Right lobe of liver (tissue), 6 donors: ENCODE results near the gene CPED1. TPM values are rescaled to one million over a fixed set of nuclear protein-coding genes. Genes with fewer than 3 reads are reported as not detected.

Experiments used
- ATAC-seq, 4 donors: fragments of 200-7000 bp; cut with Tn5 transposase; one replicate each; pipeline ENCODE4 v1.9.1; 2020; ENCODE audit warnings: mild to moderate bottlenecking in 4 of 4, moderate library complexity in 4 of 4
- DNase-seq, 3 donors: peaks; one replicate each; pipeline ENCODE4 v3.0.0-alpha.2; 2020
- H3K27ac ChIP-seq, 3 donors: fragments of 200-600 bp; one replicate each; pipeline ENCODE4 v1.8.0; 2022
- H3K27me3 ChIP-seq, 2 donors: fragments of 200-600 bp; one replicate each; pipeline ENCODE4 v1.8.0; 2022
- H3K36me3 ChIP-seq, 4 donors: fragments of 200-600 bp; sonication (generic) in 1 of 4; one replicate each; pipeline versions ENCODE4 v1.5.1 to v1.8.0; 2017 to 2022; ENCODE audit warnings: control low read depth in 1 of 4
- H3K4me1 ChIP-seq, 4 donors: fragments of 200-600 bp; sonication (generic) in 1 of 4; one replicate each; pipeline versions ENCODE4 v1.5.1 to v1.8.0; 2017 to 2022; ENCODE audit warnings: control low read depth in 1 of 4
- H3K4me3 ChIP-seq, 3 donors: fragments of 200-600 bp; one replicate each; pipeline ENCODE4 v1.8.0; 2022
- H3K9me3 ChIP-seq, 4 donors: fragments of 200-600 bp; sonication (generic) in 1 of 4; one replicate each; pipeline versions ENCODE4 v1.5.1 to v1.8.0; 2017 to 2022; ENCODE audit warnings: control low read depth in 1 of 4
- CTCF ChIP-seq, 4 donors: fragments of 200-600 bp in 3 of 4; fragments of 450-650 bp in 1 of 4; IDR thresholded peaks; one replicate each; pipeline versions ENCODE4 v1.5.1 to v1.8.0; 2016 to 2022; ENCODE audit warnings: antibody characterized with exemption in 4 of 4, mild to moderate bottlenecking in 2 of 4
- POLR2A ChIP-seq: fragments of 450-650 bp; IDR thresholded peaks from one replicate; pipeline ENCODE4 v1.6.1; 2017; ENCODE audit warnings: antibody characterized with exemption, mild to moderate bottlenecking
- WGBS: methylation state at CpG from one replicate; pipeline ENCODE4 v1.1.6; 2018; ENCODE audit warnings: low coverage, low lambda C conversion rate; ENCODE audit not compliant: insufficient coverage; ENCODE audit errors: missing lambda C conversion rate; 5-methylcytosine and 5-hydroxymethylcytosine counted together
- intact Hi-C, 2 donors: fragments of 100-400 bp; cut with DNase I; formaldehyde crosslinking; loops; one replicate each; pipeline versions ENCODE4 v1.11.2 to v1.14.1; 2022
- total RNA-seq, 6 experiments: library from RNA; depleted of rRNA in 2 of 6; stranded (reverse); fragments of >200 nt in 2 of 6; fragmentation: NEBNext Ultra II Directional in 3 of 6; extraction: Animal tissue kit (Norgen Biotek cat#: 25700) in 3 of 6; gene quantifications; one replicate each; pipeline versions ENCODE4 v1.1.0 to v1.2.4, GENCODE V29; 2016 to 2023
- donor health status: DM: no; HTN: yes; CAD: no.
- donor health status: DM: no; HTN: no; CAD: no.
- donor health status: DM: no; HTN: no; CAD: no.
- donor health status: DM: no; HTN: yes; CAD: no.
- donor health status: DM: no; HTN: yes; CAD: no.

Gene CPED1
- total RNA-seq, 6 experiments from 2014 or later = 24.3 to 45.8 (median 34.9) TPM

- Histone ChIP-seq H3K4me3 (no peak overlapping the region), H3K27ac (no peak overlapping the region), H3K4me1 (peaks cover 0 to 4% (median 0%) of the 10 kb centered on the region in 4 donors), H3K9me3 (no peaks in the 10 kb centered on the region), H3K36me3 (peaks cover 0 to 37% (median 11%) of the 10 kb centered on the region in 4 donors), H3K27me3 (no peaks in the 10 kb centered on the region)
- intact Hi-C loops = no loop called here
- TF ChIP-seq CTCF (IDR thresholded peaks at IDR 0.05) (no peak), POLR2A (no peak)
- ATAC-seq = no peak
- DNase-seq = no peak
- WGBS = 100% methylated on average over 1 of the region's 1 CpG
Observed at GRCh38 chr7:120964088-120964487, 24.4 kb upstream of the CPED1 start.

- no peak for ATAC-seq
- Histone ChIP-seq H3K4me3 (no peak overlapping the region), H3K4me1 (no peaks in the 10 kb centered on the region), H3K27ac (no peak overlapping the region), H3K9me3 (no peaks in the 10 kb centered on the region), H3K36me3 (peaks cover 0 to 63% (median 21%) of the 10 kb centered on the region in 4 donors), H3K27me3 (no peaks in the 10 kb centered on the region)
- TF ChIP-seq POLR2A = no peak
- no peak for TF ChIP-seq CTCF (IDR thresholded peaks at IDR 0.05)
- intact Hi-C loops = no loop called here
- DNase-seq = no peak
Observed at GRCh38 chr7:120966961-120967360, 21.6 kb upstream of the CPED1 start.

- H3K4me3 ChIP-seq = no peak overlapping the region
- no peaks in the 10 kb centered on the region for H3K4me1 ChIP-seq
- no peaks in the 10 kb centered on the region for H3K9me3 ChIP-seq
- H3K36me3 ChIP-seq = peaks cover 0 to 64% (median 22%) of the 10 kb centered on the region in 4 donors
- ATAC-seq = no peak
- no peak for DNase-seq
- no peaks in the 10 kb centered on the region for H3K27me3 ChIP-seq
- 69% methylated on average over 1 of the region's 1 CpG for WGBS
- no peak overlapping the region for H3K27ac ChIP-seq
- TF ChIP-seq POLR2A (no peak), CTCF (IDR thresholded peaks at IDR 0.05) (no peak)
- intact Hi-C loops = no loop called here
Observed at GRCh38 chr7:120973849-120974248, 14.7 kb upstream of the CPED1 start.

- H3K9me3 ChIP-seq = no peaks in the 10 kb centered on the region
- H3K27ac ChIP-seq = no peak overlapping the region
- no peaks in the 10 kb centered on the region for H3K27me3 ChIP-seq
- ATAC-seq (no peak), DNase-seq (no peak)
- no peaks in the 10 kb centered on the region for H3K4me1 ChIP-seq
- H3K36me3 ChIP-seq = peaks cover 0 to 12% (median 3%) of the 10 kb centered on the region in 4 donors
- no peak for TF ChIP-seq CTCF (IDR thresholded peaks at IDR 0.05)
- no peak for TF ChIP-seq POLR2A
- no peak overlapping the region for H3K4me3 ChIP-seq
- WGBS = 18% methylated on average over 1 of the region's 1 CpG
- intact Hi-C loops = loop anchor here in 1 of 2 donors (10.0 kb wide), 1 partner anchor 95 kb away; no protein-coding TSS in a partner anchor
Observed at GRCh38 chr7:120979765-120980499, 8.6 kb upstream of the CPED1 start.
